Stimulated activated CD4-positive, alpha-beta T cell treated with anti-CD3 and anti-CD28 coated beads, Interleukin-4, amount 100 ng/mL, for 1 hour (primary cell): Measurements from ENCODE around the gene ERBB3.

Source experiments
- DNase-seq: peaks from one replicate; pipeline ENCODE4 v3.0.0-alpha.2; 2020

The ERBB3 gene

GRCh38 chr12:56141946-56142784, 62.2 kb downstream of the ERBB3 start:
- DNase-seq, result no peak

GRCh38 chr12:56143217-56143616, 63.3 kb downstream of the ERBB3 start:
- DNase-seq, result no peak

DNA sequence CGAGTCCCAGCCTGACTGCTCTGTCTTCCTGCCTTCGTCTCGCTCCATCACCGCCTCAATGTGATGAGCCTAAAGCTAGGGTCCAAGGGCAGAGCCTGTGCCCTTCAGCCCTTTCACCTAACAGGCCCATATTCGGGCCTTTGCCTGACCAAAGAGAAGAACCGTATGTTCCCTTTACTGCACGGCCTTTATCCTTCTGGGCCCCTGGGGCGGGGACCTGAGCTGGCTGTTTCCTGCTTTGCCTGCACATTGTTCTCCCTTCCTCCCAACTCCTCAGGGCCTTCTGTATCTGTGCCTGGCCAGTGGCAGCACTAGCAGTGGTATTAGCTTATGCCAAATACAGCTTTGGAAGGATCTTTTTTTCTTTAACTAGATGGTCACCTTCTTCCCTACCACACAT, 63.9 kb downstream of the ERBB3 start:
- no peak for DNase-seq

DNA sequence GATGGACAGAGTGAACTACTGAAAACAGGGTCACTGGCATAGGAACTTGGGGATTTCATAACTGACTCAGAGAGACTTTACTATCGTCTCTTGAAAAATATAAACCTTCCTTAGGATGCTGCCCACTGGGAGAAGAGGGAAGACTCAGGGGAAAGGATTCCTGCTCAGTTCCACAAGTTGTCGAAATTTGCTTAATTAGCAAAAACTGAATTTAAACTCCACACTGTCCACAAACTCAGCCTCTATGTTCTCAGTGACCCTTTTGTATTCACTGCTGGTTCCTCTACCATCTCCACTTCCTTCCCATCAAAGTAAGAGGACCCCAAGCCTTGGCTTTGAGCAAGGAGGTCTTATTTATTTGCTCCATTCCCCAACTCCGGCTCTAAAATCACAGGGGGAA, 65.3 kb downstream of the ERBB3 start:
- DNase-seq, result no peak

DNA sequence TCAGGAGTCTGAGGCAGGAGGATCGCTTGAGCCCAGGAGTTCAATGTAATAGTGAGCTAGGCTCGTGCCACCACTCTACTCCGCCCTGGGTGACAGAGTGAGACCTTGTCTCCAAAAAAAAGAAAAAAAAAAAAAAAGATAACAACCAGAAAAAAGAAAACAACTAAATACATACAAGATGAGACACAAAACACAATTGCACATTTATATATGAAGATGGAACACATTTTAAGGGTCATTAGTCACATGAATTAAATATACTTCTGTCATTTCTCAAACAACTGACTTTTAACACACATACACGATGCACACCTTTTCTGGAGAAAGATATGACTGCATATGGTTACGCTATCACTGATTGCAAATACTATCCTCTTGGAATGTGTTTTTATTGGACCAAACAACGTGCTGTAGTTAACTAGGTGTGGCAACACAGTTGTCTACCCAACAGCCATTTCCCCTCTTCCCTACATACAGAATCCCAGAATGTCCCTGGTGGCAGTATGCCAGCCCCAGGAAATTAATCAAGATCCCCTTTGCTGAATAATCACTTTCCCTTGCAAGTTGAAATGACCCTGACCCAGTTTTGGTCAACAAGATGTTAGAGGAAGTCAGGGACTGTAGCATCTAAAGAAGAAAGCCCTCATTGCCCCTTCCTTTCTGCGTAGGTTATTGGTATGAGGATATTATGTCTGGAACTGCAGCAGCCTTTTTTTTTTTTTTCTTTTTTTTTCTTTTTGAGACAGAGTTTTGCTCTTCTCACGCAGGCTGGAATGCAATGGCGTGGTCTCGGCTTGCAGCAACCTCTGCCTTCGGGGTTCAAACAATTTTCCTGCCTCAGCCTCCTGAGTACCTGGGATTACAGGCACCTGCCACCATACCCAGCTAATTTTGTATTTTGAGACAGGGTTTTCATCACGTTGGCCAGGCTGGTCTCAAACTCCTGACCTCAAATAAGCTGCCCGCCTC, 66.8 kb downstream of the ERBB3 start:
- no peak for DNase-seq

DNA sequence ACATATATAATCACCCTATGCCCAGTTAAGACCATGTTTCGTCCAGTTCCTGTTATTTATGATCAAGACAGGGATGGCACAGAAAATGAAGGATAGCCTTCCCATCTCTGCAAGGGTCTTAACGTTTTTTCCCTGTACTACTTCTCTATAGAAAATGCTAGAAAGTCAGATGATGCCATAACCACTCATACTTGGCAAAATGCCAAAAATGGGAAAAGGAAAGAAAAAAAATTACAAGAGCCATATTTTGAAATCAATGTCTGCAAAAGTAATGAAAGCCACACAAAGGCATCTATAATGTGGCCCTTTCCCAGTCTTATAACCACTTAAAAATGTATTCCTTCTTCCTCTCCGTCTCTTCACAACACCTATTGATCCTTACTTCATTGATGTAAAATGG, 70.6 kb downstream of the ERBB3 start:
- DNase-seq, result no peak

GRCh38 chr12:56151672-56152131, 71.7 kb downstream of the ERBB3 start:
- peak; percentile 66 for DNase-seq

- DNase-seq, result peak; percentile 95
Observed at GRCh38 chr12:56152132-56152755, 72.3 kb downstream of the ERBB3 start, which contains the start of gene MYL6B. Gene MYL6B (plus strand): TSS chr12:56152587. CDS start chr12:56153919, 1,332 bp downstream.
